CD8-positive, alpha-beta memory T cell (primary cell): ENCODE results near the gene RASL10A. TPM values are rescaled to one million over a fixed set of nuclear protein-coding genes. Genes with fewer than 3 reads are reported as not detected.

ENCODE experiments used
- CTCF ChIA-PET: fragments of 350-600 bp; sonication (Branson Sonifier 250); formaldehyde crosslinking; loops from one replicate; lab custom pipeline; 2021; ENCODE audit warnings: antibody characterized with exemption; lab: Charles Lee
- POLR2A ChIA-PET: fragments of 350-600 bp; sonication (Branson Sonifier 250); formaldehyde crosslinking; loops from one replicate; lab custom pipeline; 2021; ENCODE audit warnings: antibody characterized with exemption; lab: Charles Lee
- DNase-seq, 5 donors: peaks; one replicate each; pipeline versions ENCODE4 v3.0.0 to v3.0.0-alpha.2; 2020 to 2022; ENCODE audit warnings: mixed read lengths in 1 of 5
- H3K27ac ChIP-seq: one replicate; pipeline ENCODE4 v1.7.0; 2013; ENCODE audit warnings: low read depth, mild to moderate bottlenecking, low read length, moderate library complexity
- H3K27me3 ChIP-seq: 2 replicates; pipeline ENCODE4 v1.7.0; 2013; ENCODE audit warnings: low read length, mild to moderate bottlenecking; ENCODE audit not compliant: insufficient read depth, poor library complexity, severe bottlenecking
- H3K36me3 ChIP-seq: 2 replicates; pipeline ENCODE4 v1.7.0; 2013; ENCODE audit warnings: mild to moderate bottlenecking, low read length, moderate library complexity; ENCODE audit not compliant: insufficient read depth
- H3K4me1 ChIP-seq: 2 replicates; pipeline ENCODE4 v1.7.0; 2013; ENCODE audit warnings: mild to moderate bottlenecking, low read length, moderate library complexity; ENCODE audit not compliant: insufficient read depth
- H3K4me3 ChIP-seq: 2 replicates; pipeline ENCODE4 v1.7.0; 2013; ENCODE audit warnings: mild to moderate bottlenecking, low read length
- H3K9me3 ChIP-seq: 2 replicates; pipeline ENCODE4 v1.7.0; 2013; ENCODE audit warnings: mild to moderate bottlenecking, low read length
- H3K27ac Mint-ChIP-seq, 8 donors: one replicate each; pipeline ENCODE4 v1.8.0; 2020 to 2021; ENCODE audit warnings: mixed read lengths in 8 of 8, mild to moderate bottlenecking in 6 of 8, inconsistent platforms in 3 of 8, moderate library complexity in 3 of 8
- H3K27me3 Mint-ChIP-seq, 2 donors: one replicate each; pipeline ENCODE4 v1.8.0; 2020 to 2021; ENCODE audit warnings: mixed read lengths in 2 of 2, mild to moderate bottlenecking in 1 of 2, moderate library complexity in 1 of 2
- H3K36me3 Mint-ChIP-seq, 3 donors: one replicate each; pipeline ENCODE4 v1.8.0; 2020 to 2021; ENCODE audit warnings: mixed read lengths in 3 of 3, inconsistent platforms in 1 of 3, mild to moderate bottlenecking in 1 of 3
- H3K4me1 Mint-ChIP-seq, 3 donors: one replicate each; pipeline ENCODE4 v1.8.0; 2020 to 2021; ENCODE audit warnings: mixed read lengths in 3 of 3, inconsistent platforms in 1 of 3, mild to moderate bottlenecking in 1 of 3
- H3K4me3 Mint-ChIP-seq, 7 donors: one replicate each; pipeline ENCODE4 v1.8.0; 2020 to 2021; ENCODE audit warnings: mixed read lengths in 7 of 7, mild to moderate bottlenecking in 6 of 7, moderate library complexity in 4 of 7, inconsistent platforms in 2 of 7
- H3K9me3 Mint-ChIP-seq, 5 donors: one replicate each; pipeline ENCODE4 v1.8.0; 2020 to 2022; ENCODE audit warnings: mixed read lengths in 5 of 5, mild to moderate bottlenecking in 3 of 5, moderate library complexity in 2 of 5, inconsistent platforms in 1 of 5
- polyA plus RNA-seq: library from polyadenylated mRNA; unstranded; fragments of 300-500 nt; fragmentation: Illumina TruSeq; gene quantifications from one replicate; pipeline ENCODE4 v1.2.3, GENCODE V29; 2021
- total RNA-seq, 2 experiments: library from RNA; stranded (reverse); gene quantifications; one replicate each; pipeline ENCODE4 v1.2.3, GENCODE V29; 2021

RASL10A gene
- total and polyA plus RNA-seq, 3 experiments from 2014 or later, result not detected

GRCh38 chr22:29336751-29337490, 21.4 kb upstream of the RASL10A start:
- no peak for DNase-seq
- H3K4me3 ChIP-seq, result no peak overlapping the region
- POLR2A ChIA-PET, result no interaction called here
- no peak overlapping the region for H3K4me3 Mint-ChIP-seq
- peaks cover 26% of the 10 kb centered on the region for H3K36me3 ChIP-seq
- peak overlapping the region in 3 of 8 donors; percentile 2 to 54 (median 17) for H3K27ac Mint-ChIP-seq
- H3K4me1 ChIP-seq, result no peaks in the 10 kb centered on the region
- CTCF ChIA-PET, result no interaction called here
- H3K4me1 Mint-ChIP-seq, result no peaks in the 10 kb centered on the region
- no peaks in the 10 kb centered on the region for H3K27me3 ChIP-seq
- H3K36me3 Mint-ChIP-seq, result peaks cover 5 to 91% (median 14%) of the 10 kb centered on the region in 3 donors
- peaks cover 0 to 1% of the 10 kb centered on the region in 2 donors for H3K27me3 Mint-ChIP-seq
- H3K9me3 Mint-ChIP-seq, result no peaks in the 10 kb centered on the region
- H3K27ac ChIP-seq, result no peak overlapping the region
- no peaks in the 10 kb centered on the region for H3K9me3 ChIP-seq

- ChIA-PET CTCF (no interaction called here), POLR2A (no interaction called here)
- Mint-ChIP-seq H3K4me1 (no peaks in the 10 kb centered on the region), H3K4me3 (no peak overlapping the region), H3K27ac (peak overlapping the region in 1 of 8 donors; percentile 32), H3K36me3 (peaks cover 5 to 91% (median 13%) of the 10 kb centered on the region in 3 donors), H3K9me3 (no peaks in the 10 kb centered on the region), H3K27me3 (peaks cover 0 to 1% of the 10 kb centered on the region in 2 donors)
- no peaks in the 10 kb centered on the region for H3K27me3 ChIP-seq
- no peaks in the 10 kb centered on the region for H3K4me1 ChIP-seq
- DNase-seq, result no peak
- no peak overlapping the region for H3K4me3 ChIP-seq
- no peak overlapping the region for H3K27ac ChIP-seq
- no peaks in the 10 kb centered on the region for H3K9me3 ChIP-seq
- peaks cover 14% of the 10 kb centered on the region for H3K36me3 ChIP-seq
Measured at GRCh38 chr22:29335656-29336055, 20.2 kb upstream of the RASL10A start.

- Mint-ChIP-seq H3K9me3 (no peaks in the 10 kb centered on the region), H3K36me3 (peaks cover 5 to 91% (median 13%) of the 10 kb centered on the region in 3 donors), H3K27ac (peak overlapping the region in 1 of 8 donors; percentile 8), H3K4me3 (no peak overlapping the region), H3K27me3 (peaks cover 0 to 1% of the 10 kb centered on the region in 2 donors), H3K4me1 (no peaks in the 10 kb centered on the region)
- Histone ChIP-seq H3K9me3 (no peaks in the 10 kb centered on the region), H3K36me3 (peaks cover 12% of the 10 kb centered on the region), H3K4me3 (no peak overlapping the region), H3K27me3 (no peaks in the 10 kb centered on the region), H3K27ac (no peak overlapping the region), H3K4me1 (no peaks in the 10 kb centered on the region)
- ChIA-PET POLR2A (no interaction called here), CTCF (no interaction called here)
- DNase-seq, result no peak
Measured at GRCh38 chr22:29334696-29335344, 19.3 kb upstream of the RASL10A start.

GRCh38 chr22:29334148-29334547, 18.7 kb upstream of the RASL10A start:
- H3K36me3 ChIP-seq, result peaks cover 12% of the 10 kb centered on the region

GRCh38 chr22:29332886-29333496, 17.5 kb upstream of the RASL10A start:
- Mint-ChIP-seq H3K36me3 (peaks cover 0 to 87% (median 7%) of the 10 kb centered on the region in 3 donors), H3K27ac (no peak overlapping the region), H3K4me3 (no peak overlapping the region), H3K9me3 (no peaks in the 10 kb centered on the region), H3K4me1 (no peaks in the 10 kb centered on the region), H3K27me3 (peaks cover 0 to 1% of the 10 kb centered on the region in 2 donors)
- Histone ChIP-seq H3K27me3 (no peaks in the 10 kb centered on the region), H3K36me3 (peaks cover 3% of the 10 kb centered on the region), H3K9me3 (no peaks in the 10 kb centered on the region), H3K27ac (no peak overlapping the region), H3K4me1 (no peaks in the 10 kb centered on the region), H3K4me3 (no peak overlapping the region)
- CTCF ChIA-PET, result no interaction called here
- POLR2A ChIA-PET, result no interaction called here
- no peak for DNase-seq

More at GRCh38 chr22:29334148-29334547, 18.7 kb upstream of the RASL10A start:
- Histone ChIP-seq H3K27me3 (no peaks in the 10 kb centered on the region), H3K4me1 (no peaks in the 10 kb centered on the region), H3K9me3 (no peaks in the 10 kb centered on the region), H3K4me3 (no peak overlapping the region), H3K27ac (no peak overlapping the region)
- peaks cover 0 to 1% of the 10 kb centered on the region in 2 donors for H3K27me3 Mint-ChIP-seq
- H3K9me3 Mint-ChIP-seq, result no peaks in the 10 kb centered on the region
- ChIA-PET POLR2A (no interaction called here), CTCF (no interaction called here)
- no peaks in the 10 kb centered on the region for H3K4me1 Mint-ChIP-seq
- H3K27ac Mint-ChIP-seq, result no peak overlapping the region
- peaks cover 4 to 91% (median 12%) of the 10 kb centered on the region in 3 donors for H3K36me3 Mint-ChIP-seq
- no peak for DNase-seq
- H3K4me3 Mint-ChIP-seq, result no peak overlapping the region

GRCh38 chr22:29331658-29332300, 16.3 kb upstream of the RASL10A start:
- Mint-ChIP-seq H3K4me1 (no peaks in the 10 kb centered on the region), H3K4me3 (no peak overlapping the region), H3K36me3 (peaks cover 0 to 84% (median 3%) of the 10 kb centered on the region in 3 donors), H3K27ac (peak overlapping the region in 1 of 8 donors; percentile 77), H3K9me3 (no peaks in the 10 kb centered on the region), H3K27me3 (peaks cover 0 to 1% of the 10 kb centered on the region in 2 donors)
- Histone ChIP-seq H3K27ac (no peak overlapping the region), H3K9me3 (no peaks in the 10 kb centered on the region), H3K36me3 (no peaks in the 10 kb centered on the region), H3K27me3 (no peaks in the 10 kb centered on the region), H3K4me3 (no peak overlapping the region), H3K4me1 (no peaks in the 10 kb centered on the region)
- DNase-seq, result no peak
- ChIA-PET POLR2A (no interaction called here), CTCF (no interaction called here)

- DNase-seq, result no peak
- H3K4me1 Mint-ChIP-seq, result no peaks in the 10 kb centered on the region
- Histone ChIP-seq H3K27me3 (no peaks in the 10 kb centered on the region), H3K9me3 (no peaks in the 10 kb centered on the region), H3K27ac (no peak overlapping the region), H3K36me3 (no peaks in the 10 kb centered on the region), H3K4me1 (no peaks in the 10 kb centered on the region), H3K4me3 (no peak overlapping the region)
- no peaks in the 10 kb centered on the region for H3K9me3 Mint-ChIP-seq
- CTCF ChIA-PET, result no interaction called here
- peaks cover 0 to 1% of the 10 kb centered on the region in 2 donors for H3K27me3 Mint-ChIP-seq
- H3K36me3 Mint-ChIP-seq, result peaks cover 0 to 84% (median 3%) of the 10 kb centered on the region in 3 donors
- H3K4me3 Mint-ChIP-seq, result no peak overlapping the region
- POLR2A ChIA-PET, result no interaction called here
- H3K27ac Mint-ChIP-seq, result no peak overlapping the region
Measured at GRCh38 chr22:29331213-29331612, 15.7 kb upstream of the RASL10A start.
